ENCODE data around the gene NR4A1. TPM values are rescaled to one million over a fixed set of nuclear protein-coding genes. Genes with fewer than 3 reads are reported as not detected.

Gene NR4A1
- total and polyA plus RNA-seq, 2 of the 13 experiments (the other 11 are each of a cell fraction or from before 2014, with no cell fraction given) = 5.7 to 15.2 TPM

- 0 out of 4 replicates have a peak, but pooled peaks of 1 of the 2 experiments have one; percentile 38 for TF ChIP-seq KLF16 (CRISPR knock-in tag; IDR thresholded peaks at IDR 0.05)
- TF ChIP-seq SALL1 (CRISPR knock-in tag; IDR thresholded peaks at IDR 0.05) = peak; percentile 13; the same call in 1 of the 2 replicates
- no peak for TF ChIP-seq KDM1A (CRISPR knock-in tag; IDR thresholded peaks at IDR 0.05)
- no peak for TF ChIP-seq WIZ (CRISPR knock-in tag; IDR thresholded peaks at IDR 0.05)
- TF ChIP-seq ARID4A (CRISPR knock-in tag; IDR thresholded peaks at IDR 0.05; ENCODE audit: borderline replicate concordance) = peak; percentile 60; the same call in 1 of the 2 replicates
- no peak for TF ChIP-seq TRIM22 (IDR thresholded peaks at IDR 0.05)
- TF ChIP-seq ZZZ3 (CRISPR knock-in tag; IDR thresholded peaks at IDR 0.05; ENCODE audit: borderline replicate concordance) = no peak
- TF ChIP-seq KDM2A (CRISPR knock-in tag; IDR thresholded peaks at IDR 0.05; ENCODE audit: borderline replicate concordance, low read depth) = peak; percentile 60; the same call in 1 of the 2 replicates
- no peak for TF ChIP-seq ZNF17 (CRISPR knock-in tag; IDR thresholded peaks at IDR 0.05)
- TF ChIP-seq ZKSCAN1 (IDR thresholded peaks at IDR 0.05; ENCODE audit: low read length) = no peak
- peak; percentile 100 for TF ChIP-seq MEF2D (CRISPR knock-in tag; IDR thresholded peaks at IDR 0.05)
- TF ChIP-seq KDM3A (CRISPR knock-in tag; IDR thresholded peaks at IDR 0.05; ENCODE audit: low read depth) = 0 out of 2 replicates have a peak, but pooled peaks have one; percentile 60
- TF ChIP-seq ZSCAN9 (CRISPR knock-in tag; IDR thresholded peaks at IDR 0.05; ENCODE audit: borderline replicate concordance) = no peak
- 0 out of 2 replicates have a peak, but pooled peaks have one; percentile 52 for TF ChIP-seq DNMT3B (CRISPR knock-in tag; conservative IDR thresholded peaks at IDR 0.05)
- no peak for TF ChIP-seq ATRX (CRISPR knock-in tag; IDR thresholded peaks at IDR 0.05; ENCODE audit: borderline replicate concordance)
- TF ChIP-seq ZNF556 (CRISPR knock-in tag; IDR thresholded peaks at IDR 0.05; ENCODE audit: borderline replicate concordance) = no peak
- TF ChIP-seq ZSCAN21 (CRISPR knock-in tag; IDR thresholded peaks at IDR 0.05; ENCODE audit: borderline replicate concordance) = no peak
- no peak for TF ChIP-seq ZSCAN22 (CRISPR knock-in tag; IDR thresholded peaks at IDR 0.05)
- no peak for TF ChIP-seq TGIF2 (CRISPR knock-in tag; IDR thresholded peaks at IDR 0.05)
- TF ChIP-seq ATF4 (CRISPR knock-in tag; IDR thresholded peaks at IDR 0.05) = 0 out of 4 replicates have a peak, but pooled peaks of 1 of the 2 experiments have one; percentile 30
These were observed 14.6 kb upstream of the NR4A1 start (continued) for GRCh38 chr12:52036587-52037171.

All from HepG2 (cell line).